HL-60 (cell line): ENCODE measurements around the gene NUDT3.

ENCODE experiments used
- CTCF ChIP-seq: IDR thresholded peaks from one replicate; pipeline ENCODE4 v1.5.1; 2011; ENCODE audit warnings: low read length, control low read depth, inconsistent platforms; ENCODE audit not compliant: insufficient read depth
- GABPA ChIP-seq: IDR thresholded peaks from 2 replicates; pipeline ENCODE4 v1.6.1; 2012; ENCODE audit warnings: low read depth
- POLR2AphosphoS5 ChIP-seq: IDR thresholded peaks from 2 replicates; pipeline ENCODE4 v1.6.1; 2012; ENCODE audit warnings: low read depth
- REST ChIP-seq: IDR thresholded peaks from 2 replicates; pipeline ENCODE4 v1.6.1; 2012; ENCODE audit warnings: low read depth; ENCODE audit not compliant: insufficient replicate concordance

GRCh38 chr6:34373511-34373910 lies 19.0 kb downstream of the NUDT3 start:
- TF ChIP-seq GABPA (no peak), CTCF (no peak), REST (no peak), POLR2AphosphoS5 (no peak)
